Duodenal mucosa (tissue), 2 donors: Measurements from ENCODE around the gene UAP1.
"Not testable (repeated sequence)": the region's sequence is repeated elsewhere in the genome, so short reads cannot be mapped to it uniquely, and the experiment has no call there.

Experiments used
- H3K27ac ChIP-seq: one replicate; pipeline ENCODE4 v1.7.0; 2013; ENCODE audit warnings: low read depth, low read length
- H3K27me3 ChIP-seq, 2 donors: one replicate each; pipeline ENCODE4 v1.7.0; 2013; ENCODE audit warnings: low read length in 2 of 2, control low read depth in 1 of 2; ENCODE audit not compliant: insufficient read depth in 2 of 2, control insufficient read depth in 1 of 2
- H3K36me3 ChIP-seq, 2 donors: one replicate each; pipeline ENCODE4 v1.7.0; 2013; ENCODE audit warnings: low read length in 2 of 2, control low read depth in 1 of 2; ENCODE audit not compliant: insufficient read depth in 2 of 2, control insufficient read depth in 1 of 2
- H3K4me1 ChIP-seq, 2 donors: one replicate each; pipeline ENCODE4 v1.7.0; 2013; ENCODE audit warnings: low read length in 2 of 2, control low read depth in 1 of 2; ENCODE audit not compliant: insufficient read depth in 2 of 2, control insufficient read depth in 1 of 2
- H3K4me3 ChIP-seq, 2 donors: one replicate each; pipeline ENCODE4 v1.7.0; 2013; ENCODE audit warnings: low read length in 2 of 2, low read depth in 1 of 2
- H3K9ac ChIP-seq, 2 donors: one replicate each; pipeline ENCODE4 v1.7.0; 2013; ENCODE audit warnings: low read length in 2 of 2, low read depth in 1 of 2
- H3K9me3 ChIP-seq, 2 donors: one replicate each; pipeline ENCODE4 v1.7.0; 2013; ENCODE audit warnings: low read length in 2 of 2, control low read depth in 1 of 2; ENCODE audit not compliant: control insufficient read depth in 1 of 2

UAP1 gene

GRCh38 chr1:162564762-162565218 lies 3.3 kb downstream of the UAP1 start:
- Histone ChIP-seq H3K4me1 (peaks cover 38 to 57% of the 10 kb centered on the region in 2 donors), H3K9me3 (no peaks in the 10 kb centered on the region), H3K27me3 (no peaks in the 10 kb centered on the region), H3K36me3 (peaks cover 0 to 14% of the 10 kb centered on the region in 2 donors), H3K4me3 (peak overlapping the region; percentile 28 to 40), H3K27ac (no peak overlapping the region), H3K9ac (no peak overlapping the region)

GRCh38 chr1:162565460-162565859 lies 3.9 kb downstream of the UAP1 start:
- Histone ChIP-seq H3K4me3 (no peak overlapping the region), H3K9ac (no peak overlapping the region), H3K4me1 (peaks cover 37 to 55% of the 10 kb centered on the region in 2 donors), H3K27me3 (no peaks in the 10 kb centered on the region), H3K27ac (no peak overlapping the region), H3K36me3 (peaks cover 0 to 14% of the 10 kb centered on the region in 2 donors), H3K9me3 (no peaks in the 10 kb centered on the region)

GRCh38 chr1:162566870-162567269 lies 5.3 kb downstream of the UAP1 start:
- Histone ChIP-seq H3K9ac (no peak overlapping the region), H3K27ac (no peak overlapping the region), H3K4me1 (peaks cover 35 to 59% of the 10 kb centered on the region in 2 donors), H3K9me3 (no peaks in the 10 kb centered on the region), H3K36me3 (peaks cover 0 to 14% of the 10 kb centered on the region in 2 donors), H3K4me3 (no peak overlapping the region), H3K27me3 (no peaks in the 10 kb centered on the region)

GRCh38 chr1:162568802-162569201 lies 7.3 kb downstream of the UAP1 start:
- Histone ChIP-seq H3K27ac (no peak overlapping the region), H3K9ac (no peak overlapping the region), H3K27me3 (no peaks in the 10 kb centered on the region), H3K36me3 (peaks cover 0 to 14% of the 10 kb centered on the region in 2 donors), H3K4me3 (no peak overlapping the region), H3K9me3 (no peaks in the 10 kb centered on the region), H3K4me1 (peaks cover 28 to 61% of the 10 kb centered on the region in 2 donors)

GRCh38 chr1:162570718-162571117 lies 9.2 kb downstream of the UAP1 start:
- peaks cover 0 to 14% of the 10 kb centered on the region in 2 donors for H3K36me3 ChIP-seq
- no peak overlapping the region for H3K27ac ChIP-seq
- no peak overlapping the region for H3K9ac ChIP-seq
- no peak overlapping the region for H3K4me3 ChIP-seq
- peaks cover 14 to 47% of the 10 kb centered on the region in 2 donors for H3K4me1 ChIP-seq
- H3K27me3 ChIP-seq: no peaks in the 10 kb centered on the region
- no peaks in the 10 kb centered on the region for H3K9me3 ChIP-seq

- not testable (repeated sequence) for H3K9me3 ChIP-seq, H3K9ac ChIP-seq, H3K4me3 ChIP-seq, H3K27me3 ChIP-seq, H3K27ac ChIP-seq
- Histone ChIP-seq H3K4me1 (peaks cover 14 to 43% of the 10 kb centered on the region in 2 donors), H3K36me3 (peaks cover 0 to 14% of the 10 kb centered on the region in 2 donors)
These were observed 9.6 kb downstream of the UAP1 start for GRCh38 chr1:162571121-162571520.

GRCh38 chr1:162571696-162572095 lies 10.2 kb downstream of the UAP1 start:
- peaks cover 14 to 43% of the 10 kb centered on the region in 2 donors for H3K4me1 ChIP-seq
- H3K4me3 ChIP-seq: no peak overlapping the region
- H3K27ac ChIP-seq: no peak overlapping the region
- H3K9me3 ChIP-seq: no peaks in the 10 kb centered on the region
- H3K36me3 ChIP-seq: peaks cover 0 to 14% of the 10 kb centered on the region in 2 donors
- no peaks in the 10 kb centered on the region for H3K27me3 ChIP-seq
- H3K9ac ChIP-seq: no peak overlapping the region

- no peaks in the 10 kb centered on the region for H3K9me3 ChIP-seq
- no peak overlapping the region for H3K4me3 ChIP-seq
These were observed 11.6 kb downstream of the UAP1 start for GRCh38 chr1:162573136-162573535.

GRCh38 chr1:162578071-162578700 lies 16.7 kb downstream of the UAP1 start:
- H3K9ac ChIP-seq: no peak overlapping the region
- no peaks in the 10 kb centered on the region for H3K27me3 ChIP-seq
- no peak overlapping the region for H3K27ac ChIP-seq
- no peaks in the 10 kb centered on the region for H3K9me3 ChIP-seq
- H3K4me1 ChIP-seq: peaks cover 0 to under 1% of the 10 kb centered on the region in 2 donors
- H3K4me3 ChIP-seq: no peak overlapping the region
- peaks cover 5 to 43% of the 10 kb centered on the region in 2 donors for H3K36me3 ChIP-seq

More at GRCh38 chr1:162573136-162573535, 11.6 kb downstream of the UAP1 start:
- H3K36me3 ChIP-seq: peaks cover 0 to 7% of the 10 kb centered on the region in 2 donors
- H3K4me1 ChIP-seq: peaks cover 14 to 34% of the 10 kb centered on the region in 2 donors
- no peak overlapping the region for H3K27ac ChIP-seq
- no peaks in the 10 kb centered on the region for H3K27me3 ChIP-seq
- H3K9ac ChIP-seq: no peak overlapping the region

- Histone ChIP-seq H3K9ac (no peak overlapping the region), H3K36me3 (peaks cover 5 to 45% of the 10 kb centered on the region in 2 donors)
These were observed 17.4 kb downstream of the UAP1 start for GRCh38 chr1:162578936-162579335.

More at GRCh38 chr1:162578936-162579335, 17.4 kb downstream of the UAP1 start:
- no peak overlapping the region for H3K27ac ChIP-seq
- H3K4me1 ChIP-seq: peaks cover 0 to 4% of the 10 kb centered on the region in 2 donors
- H3K4me3 ChIP-seq: no peak overlapping the region
- H3K9me3 ChIP-seq: no peaks in the 10 kb centered on the region
- no peaks in the 10 kb centered on the region for H3K27me3 ChIP-seq
